HG02870 (cell line): ENCODE data around the gene PODNL1.

Experiments used
- ATAC-seq: cut with Tn5 transposase; IDR thresholded peaks from one replicate; pipeline ENCODE4 v1.9.1; 2021; ENCODE audit warnings: mild to moderate bottlenecking, moderate library complexity; ENCODE audit not compliant: unreplicated experiment

Gene PODNL1

GRCh38 chr19:13959141-13959961 is 21.1 kb upstream of the PODNL1 start:
- no peak for ATAC-seq

- ATAC-seq = no peak
Observed at GRCh38 chr19:13958043-13958442, 19.8 kb upstream of the PODNL1 start.

GRCh38 chr19:13957051-13957450 is 18.8 kb upstream of the PODNL1 start:
- no peak for ATAC-seq

GRCh38 chr19:13956365-13956744 is 18.1 kb upstream of the PODNL1 start:
- no peak for ATAC-seq

GRCh38 chr19:13955662-13956364 is 17.6 kb upstream of the PODNL1 start:
- no peak for ATAC-seq

GRCh38 chr19:13954185-13954584 is 16.0 kb upstream of the PODNL1 start:
- ATAC-seq = no peak

- no peak for ATAC-seq
Observed at GRCh38 chr19:13952931-13953531, 14.8 kb upstream of the PODNL1 start.

- ATAC-seq = peak; percentile 99
Observed at GRCh38 chr19:13952154-13952930, 14.1 kb upstream of the PODNL1 start, which contains the start of gene DCAF15. Gene DCAF15, plus strand, starts transcription at chr19:13952509. Its CDS starts 4 bp downstream, at chr19:13952513.

GRCh38 chr19:13951799-13952153 is 13.6 kb upstream of the PODNL1 start:
- no peak for ATAC-seq

- no peak for ATAC-seq
Observed at GRCh38 chr19:13951043-13951442, 12.8 kb upstream of the PODNL1 start.

GRCh38 chr19:13946414-13946813 is 8.2 kb upstream of the PODNL1 start:
- no peak for ATAC-seq

- ATAC-seq = no peak
Observed at GRCh38 chr19:13942023-13942684, 3.9 kb upstream of the PODNL1 start.

- ATAC-seq = no peak
Observed at GRCh38 chr19:13937479-13938300, 527 bp downstream of the PODNL1 start.

GRCh38 chr19:13935765-13936510 is 2.3 kb downstream of the PODNL1 start:
- ATAC-seq = no peak

- no peak for ATAC-seq
Observed at GRCh38 chr19:13934785-13935109, 3.5 kb downstream of the PODNL1 start.

- ATAC-seq = no peak
Observed at GRCh38 chr19:13932911-13933393, 5.3 kb downstream of the PODNL1 start.

GRCh38 chr19:13932149-13932637 is 6.0 kb downstream of the PODNL1 start:
- no peak for ATAC-seq

- ATAC-seq = no peak
Observed at GRCh38 chr19:13931391-13932148, 6.6 kb downstream of the PODNL1 start.
